Stimulated activated CD8-positive, alpha-beta memory T cell treated with anti-CD3 and anti-CD28 coated beads, Interleukin-12 subunit alpha, Interleukin-12 subunit beta, amount 100 ng/mL, for 1 hour (primary cell): Measurements from ENCODE around the gene DOLPP1.

Source experiments
- DNase-seq: peaks from one replicate; pipeline ENCODE4 v3.0.0-alpha.2; 2020; ENCODE audit warnings: low read depth

DOLPP1 gene

GRCh38 chr9:129064499-129064908 lies 16.4 kb upstream of the DOLPP1 start:
- no peak for DNase-seq

- DNase-seq: no peak
Observed at GRCh38 chr9:129068110-129068509, 12.8 kb upstream of the DOLPP1 start.

- peak; percentile 39 for DNase-seq
Observed at GRCh38 chr9:129068990-129069861, 11.7 kb upstream of the DOLPP1 start.

GRCh38 chr9:129069862-129070641 lies 10.9 kb upstream of the DOLPP1 start:
- DNase-seq: no peak

GRCh38 chr9:129070696-129071525 lies 10.0 kb upstream of the DOLPP1 start:
- no peak for DNase-seq

- DNase-seq: no peak
Observed at GRCh38 chr9:129071526-129072126, 9.3 kb upstream of the DOLPP1 start.

- no peak for DNase-seq
Observed at GRCh38 chr9:129072171-129072570, 8.7 kb upstream of the DOLPP1 start.

GRCh38 chr9:129073404-129073803 lies 7.5 kb upstream of the DOLPP1 start:
- no peak for DNase-seq

GRCh38 chr9:129074106-129074505 lies 6.8 kb upstream of the DOLPP1 start:
- DNase-seq: no peak

GRCh38 chr9:129075996-129076639 lies 4.8 kb upstream of the DOLPP1 start:
- DNase-seq: no peak

GRCh38 chr9:129076640-129077037 lies 4.3 kb upstream of the DOLPP1 start:
- no peak for DNase-seq

- DNase-seq: no peak
Observed at GRCh38 chr9:129077236-129077635, 3.7 kb upstream of the DOLPP1 start.

- no peak for DNase-seq
Observed at GRCh38 chr9:129078691-129079503, 2.0 kb upstream of the DOLPP1 start.

- DNase-seq: no peak
Observed at GRCh38 chr9:129079829-129080228, 1.1 kb upstream of the DOLPP1 start.

GRCh38 chr9:129080298-129080600 lies 662 bp upstream of the DOLPP1 start:
- no peak for DNase-seq

- no peak for DNase-seq
Observed at GRCh38 chr9:129081388-129081904, 535 bp downstream of the DOLPP1 start.

GRCh38 chr9:129084087-129084486 lies 3.2 kb downstream of the DOLPP1 start:
- no peak for DNase-seq

- DNase-seq: no peak
Observed at GRCh38 chr9:129089246-129089645, 8.3 kb downstream of the DOLPP1 start.

GRCh38 chr9:129093602-129094386 lies 12.9 kb downstream of the DOLPP1 start:
- no peak for DNase-seq
